IMR-90 (cell line): Measurements from ENCODE around the gene STXBP4.

Experiments used
- MXI1 ChIP-seq: IDR thresholded peaks from 2 replicates; pipeline ENCODE4 v1.6.1; 2012; ENCODE audit warnings: low read depth, mild to moderate bottlenecking, low read length, moderate library complexity, borderline replicate concordance
- POLR2A ChIP-seq: IDR thresholded peaks from 2 replicates; pipeline ENCODE4 v1.6.1; 2012; ENCODE audit warnings: mild to moderate bottlenecking, low read depth, low read length
- TF ChIP-seq, protein P1 (sequence below): fragments of 150-350 bp; IDR thresholded peaks from 2 replicates; pipeline ENCODE4 v1.6.1; 2017; ENCODE audit warnings: mild to moderate bottlenecking, antibody characterized with exemption, low read length, low read depth
- TF ChIP-seq, protein P2 (sequence below): conservative IDR thresholded peaks from 2 replicates; pipeline ENCODE4 v1.5.1; 2012; ENCODE audit warnings: mild to moderate bottlenecking, low read depth, low read length, improper control_type of control experiment

DNA sequence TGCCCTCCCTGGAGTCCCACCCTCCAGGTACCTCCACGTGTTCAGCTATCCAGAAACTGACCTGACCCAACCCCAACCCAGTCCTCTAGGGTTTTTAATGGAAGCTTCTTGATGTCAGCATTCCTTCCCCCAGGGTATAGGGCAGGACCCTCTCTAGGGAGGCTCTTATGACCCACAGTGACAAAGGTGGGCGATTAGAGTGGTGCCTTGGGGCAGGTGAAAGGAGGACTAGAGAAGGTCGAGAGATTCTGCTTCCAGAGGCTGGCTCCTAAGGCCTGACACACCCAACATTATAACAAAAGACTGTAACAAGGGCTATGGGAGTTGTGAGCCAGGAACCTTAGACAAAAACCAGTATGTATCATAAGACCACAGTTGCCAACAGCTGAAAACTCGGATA lies 17.3 kb upstream of the STXBP4 start:
- TF ChIP-seq, protein P1, sequence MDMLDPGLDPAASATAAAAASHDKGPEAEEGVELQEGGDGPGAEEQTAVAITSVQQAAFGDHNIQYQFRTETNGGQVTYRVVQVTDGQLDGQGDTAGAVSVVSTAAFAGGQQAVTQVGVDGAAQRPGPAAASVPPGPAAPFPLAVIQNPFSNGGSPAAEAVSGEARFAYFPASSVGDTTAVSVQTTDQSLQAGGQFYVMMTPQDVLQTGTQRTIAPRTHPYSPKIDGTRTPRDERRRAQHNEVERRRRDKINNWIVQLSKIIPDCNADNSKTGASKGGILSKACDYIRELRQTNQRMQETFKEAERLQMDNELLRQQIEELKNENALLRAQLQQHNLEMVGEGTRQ, result no peak
- TF ChIP-seq MXI1 (no peak), POLR2A (no peak)
- TF ChIP-seq, protein P2, sequence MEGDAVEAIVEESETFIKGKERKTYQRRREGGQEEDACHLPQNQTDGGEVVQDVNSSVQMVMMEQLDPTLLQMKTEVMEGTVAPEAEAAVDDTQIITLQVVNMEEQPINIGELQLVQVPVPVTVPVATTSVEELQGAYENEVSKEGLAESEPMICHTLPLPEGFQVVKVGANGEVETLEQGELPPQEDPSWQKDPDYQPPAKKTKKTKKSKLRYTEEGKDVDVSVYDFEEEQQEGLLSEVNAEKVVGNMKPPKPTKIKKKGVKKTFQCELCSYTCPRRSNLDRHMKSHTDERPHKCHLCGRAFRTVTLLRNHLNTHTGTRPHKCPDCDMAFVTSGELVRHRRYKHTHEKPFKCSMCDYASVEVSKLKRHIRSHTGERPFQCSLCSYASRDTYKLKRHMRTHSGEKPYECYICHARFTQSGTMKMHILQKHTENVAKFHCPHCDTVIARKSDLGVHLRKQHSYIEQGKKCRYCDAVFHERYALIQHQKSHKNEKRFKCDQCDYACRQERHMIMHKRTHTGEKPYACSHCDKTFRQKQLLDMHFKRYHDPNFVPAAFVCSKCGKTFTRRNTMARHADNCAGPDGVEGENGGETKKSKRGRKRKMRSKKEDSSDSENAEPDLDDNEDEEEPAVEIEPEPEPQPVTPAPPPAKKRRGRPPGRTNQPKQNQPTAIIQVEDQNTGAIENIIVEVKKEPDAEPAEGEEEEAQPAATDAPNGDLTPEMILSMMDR, result no peak
